ENCODE measurements around the gene EPB41L2. TPM values are rescaled to one million over a fixed set of nuclear protein-coding genes. Genes with fewer than 3 reads are reported as not detected.

The EPB41L2 gene
- total RNA-seq, 1 experiment from 2014 or later = 74.8 TPM

- ChIA-PET CTCF (no interaction called here), RAD21 (ENCODE audit: low non-redundant PET in 1 of 2, low total read pairs in 2 of 2, uncharacterized antibody in 2 of 2, unreplicated experiment in 2 of 2) (no interaction called here), POLR2A (no interaction called here)
- BruUV-seq (replicated peaks) = no TSS peak
- Histone ChIP-seq H3K36me3 (ENCODE audit: control insufficient read depth in 1 of 2, insufficient read depth in 2 of 2, low read length in 2 of 2) (no peaks in the 10 kb centered on the region), H3K9ac (ENCODE audit: low read length) (no peak overlapping the region), H3K4me1 (ENCODE audit: control insufficient read depth in 1 of 2, insufficient read depth in 2 of 2, low read length in 2 of 2) (peaks cover 0 to 5% of the 10 kb centered on the region in 2 experiments; a peak in 1 of 4 replicates), H3K27me3 (ENCODE audit: insufficient read depth, low read length) (no peaks in the 10 kb centered on the region), H3K9me2 (ENCODE audit: insufficient read depth) (no peaks in the 10 kb centered on the region), H3K4me2 (ENCODE audit: low read length) (no peak overlapping the region), H2AFZ (ENCODE audit: low read depth, low read length, poor library complexity, severe bottlenecking) (no peak overlapping the region), H4K20me1 (ENCODE audit: insufficient read depth) (0 out of 2 replicates have a peak, but pooled peaks cover 4% of the 10 kb centered on the region), H3K27ac (ENCODE audit: low read depth, low read length) (no peak overlapping the region), H3K4me3 (replicated peaks in 1 of 2; ENCODE audit: low read depth in 1 of 2, low read length in 2 of 2) (no peak overlapping the region), H3K79me2 (ENCODE audit: insufficient read depth, low read length) (peaks cover 59% of the 10 kb centered on the region), H3K9me3 (ENCODE audit: control insufficient read depth in 1 of 2, insufficient read depth in 1 of 2, low read depth in 1 of 2, low read length in 2 of 2) (no peaks in the 10 kb centered on the region)
- TF ChIP-seq ATF3 (IDR thresholded peaks at IDR 0.05) (no peak), MAX (IDR thresholded peaks at IDR 0.05) (no peak), ELF1 (IDR thresholded peaks at IDR 0.05; ENCODE audit: borderline replicate concordance, low read depth) (no peak), CBX3 (IDR thresholded peaks at IDR 0.05; ENCODE audit: low read depth) (no peak), TCF7L2 (IDR thresholded peaks at IDR 0.05; ENCODE audit: borderline replicate concordance, extremely low read depth, insufficient read depth, insufficient read length) (no peak)
- intact Hi-C loops (cut with micrococcal nuclease) = no loop called here
- ATAC-seq = no peak
- no peak for DNase-seq (ENCODE audit: low read depth, low spot score)
These were observed 26.4 kb downstream of the EPB41L2 start for GRCh38 chr6:131036601-131037000.

GRCh38 chr6:131036143-131036542 is 26.9 kb downstream of the EPB41L2 start:
- 0 out of 2 replicates have a peak, but pooled peaks cover 4% of the 10 kb centered on the region for H4K20me1 ChIP-seq (ENCODE audit: insufficient read depth)
- no peak overlapping the region for H3K4me2 ChIP-seq (ENCODE audit: low read length)
- ChIA-PET POLR2A (no interaction called here), CTCF (no interaction called here), RAD21 (ENCODE audit: low non-redundant PET in 1 of 2, low total read pairs in 2 of 2, uncharacterized antibody in 2 of 2, unreplicated experiment in 2 of 2) (no interaction called here)
- H3K9me2 ChIP-seq (ENCODE audit: insufficient read depth) = no peaks in the 10 kb centered on the region
- H3K4me3 ChIP-seq (replicated peaks in 1 of 2; ENCODE audit: low read depth in 1 of 2, low read length in 2 of 2) = no peak overlapping the region
- H3K9ac ChIP-seq (ENCODE audit: low read length) = no peak overlapping the region
- no peak overlapping the region for H3K27ac ChIP-seq (ENCODE audit: low read depth, low read length)
- H2AFZ ChIP-seq (ENCODE audit: low read depth, low read length, poor library complexity, severe bottlenecking) = no peak overlapping the region
- peaks cover 59% of the 10 kb centered on the region for H3K79me2 ChIP-seq (ENCODE audit: insufficient read depth, low read length)
- no peaks in the 10 kb centered on the region for H3K27me3 ChIP-seq (ENCODE audit: insufficient read depth, low read length)
- intact Hi-C loops (cut with micrococcal nuclease) = no loop called here
- ATAC-seq (no peak), DNase-seq (ENCODE audit: low read depth, low spot score) (no peak)
- H3K4me1 ChIP-seq (ENCODE audit: control insufficient read depth in 1 of 2, insufficient read depth in 2 of 2, low read length in 2 of 2) = peaks cover 0 to 5% of the 10 kb centered on the region in 2 experiments; a peak in 1 of 4 replicates
- H3K9me3 ChIP-seq (ENCODE audit: control insufficient read depth in 1 of 2, insufficient read depth in 1 of 2, low read depth in 1 of 2, low read length in 2 of 2) = no peaks in the 10 kb centered on the region
- H3K36me3 ChIP-seq (ENCODE audit: control insufficient read depth in 1 of 2, insufficient read depth in 2 of 2, low read length in 2 of 2) = no peaks in the 10 kb centered on the region
- no TSS peak for BruUV-seq (replicated peaks)
- TF ChIP-seq ZFX (IDR thresholded peaks at IDR 0.05) = no peak
- TF ChIP-seq RAD21 (IDR thresholded peaks at IDR 0.05; ENCODE audit: low read depth) = no peak
- TF ChIP-seq POLR2AphosphoS5 (IDR thresholded peaks at IDR 0.05; ENCODE audit: low read depth, low read length) = no peak
- no peak for TF ChIP-seq POLR2A (IDR thresholded peaks at IDR 0.05; ENCODE audit: borderline replicate concordance, extremely low read depth, insufficient read depth, insufficient read length)
- TF ChIP-seq CBX3 (IDR thresholded peaks at IDR 0.05; ENCODE audit: low read depth) = no peak
- TF ChIP-seq ELF1 (IDR thresholded peaks at IDR 0.05; ENCODE audit: borderline replicate concordance, low read depth) = no peak
- TF ChIP-seq SIN3A (IDR thresholded peaks at IDR 0.05; ENCODE audit: low read depth) = no peak
- no peak for TF ChIP-seq EZH2 (IDR thresholded peaks at IDR 0.05)
- TF ChIP-seq FOSL1 (IDR thresholded peaks at IDR 0.05; ENCODE audit: low read depth) = no peak
- no peak for TF ChIP-seq TCF7L2 (IDR thresholded peaks at IDR 0.05; ENCODE audit: borderline replicate concordance, extremely low read depth, insufficient read depth, insufficient read length)
- TF ChIP-seq ZBTB33 (IDR thresholded peaks at IDR 0.05; ENCODE audit: extremely low read depth, insufficient replicate concordance, low read length) = no peak
- no peak for TF ChIP-seq JUND (IDR thresholded peaks at IDR 0.05)
- TF ChIP-seq REST (IDR thresholded peaks at IDR 0.05; ENCODE audit: low read depth) = no peak
- no peak for TF ChIP-seq ATF3 (IDR thresholded peaks at IDR 0.05)
